MM.1S (cell line): ENCODE results near the gene ABCD1.
"Not testable (repeated sequence)": the region's sequence is repeated elsewhere in the genome, so short reads cannot be mapped to it uniquely, and the experiment has no call there.

Experiments
- CTCF ChIP-seq: fragments of 300-600 bp; sonication (generic); IDR thresholded peaks from 2 replicates; pipeline ENCODE4 v1.5.1; 2016; ENCODE audit warnings: antibody characterized with exemption, low read length, mixed read lengths
- EZH2 ChIP-seq: fragments of 300-600 bp; sonication (generic); optimal IDR thresholded peaks from 2 replicates; pipeline ENCODE3; 2017; ENCODE audit warnings: low read depth, mild to moderate bottlenecking, antibody characterized with exemption, low read length, mixed read lengths
- EZH2phosphoT487 ChIP-seq: fragments of 300-600 bp; sonication (generic); IDR thresholded peaks from 2 replicates; pipeline ENCODE4 v1.6.1; 2018; ENCODE audit warnings: antibody characterized with exemption, low read length

- TF ChIP-seq CTCF, EZH2phosphoT487, EZH2: not testable (repeated sequence)
Measured at GRCh38 chrX:153705403-153706060, 19.1 kb upstream of the ABCD1 start.
